Endothelial cell of umbilical vein (primary cell): ENCODE results near the gene OSBPL8. TPM values are rescaled to one million over a fixed set of nuclear protein-coding genes. Genes with fewer than 3 reads are reported as not detected.
A peak's percentile ranks its signal among the peaks of the same experiment; 100 is the strongest.

ENCODE experiments used
- BruUV-seq: library from RNA; stranded (reverse); fragments of 400-500 nt; replicated peaks from 2 replicates; lab custom pipeline; 2021; lab: Mats Ljungman, UMichigan
- CTCF ChIA-PET: fragments of 300-600, 350-600 bp; sonication (Branson Sonifier 250); formaldehyde crosslinking; loops from one replicate; lab custom pipeline; 2021; ENCODE audit warnings: antibody characterized with exemption, inconsistent platforms; lab: Charles Lee
- POLR2A ChIA-PET: fragments of 300-600, 350-600 bp; sonication (Branson Sonifier 250); formaldehyde crosslinking; loops from one replicate; lab custom pipeline; 2021; ENCODE audit warnings: antibody characterized with exemption, inconsistent platforms; lab: Charles Lee
- DNase-seq: peaks from one replicate; pipeline ENCODE4 v3.0.0-alpha.2; 2011; ENCODE audit warnings: low read depth, low spot score
- FAIRE-seq: peaks from 2 replicates; lab custom pipeline; 2011; peaks lifted over from hg19 to GRCh38; lab: Jason Lieb, UNC
- H2AFZ ChIP-seq: 2 replicates; pipeline ENCODE4 v1.6.0; 2012; ENCODE audit warnings: low read depth, low read length, control low read depth, inconsistent platforms
- H3K27ac ChIP-seq: 2 replicates; pipeline ENCODE4 v1.5.1; 2011; ENCODE audit warnings: low read depth, mild to moderate bottlenecking, control low read depth, low read length, moderate library complexity; ENCODE audit not compliant: insufficient read depth
- H3K27me3 ChIP-seq, 2 experiments: 2 replicates each; pipeline versions ENCODE4 v1.6.0 to v1.6.1; 2011; ENCODE audit warnings: low read length in 2 of 2, mixed read lengths in 1 of 2; ENCODE audit not compliant: control insufficient read depth in 2 of 2, insufficient read depth in 2 of 2
- H3K36me3 ChIP-seq, 2 experiments: 2 replicates in 1 of 2; 3 replicates in 1 of 2; pipeline ENCODE4 v1.5.1; 2011; ENCODE audit warnings: low read length in 2 of 2, mild to moderate bottlenecking in 1 of 2, moderate library complexity in 1 of 2; ENCODE audit not compliant: control insufficient read depth in 2 of 2, insufficient read depth in 2 of 2; ENCODE audit errors: extremely low read depth in 1 of 2
- H3K4me1 ChIP-seq: 3 replicates; pipeline ENCODE4 v1.5.1; 2011; ENCODE audit warnings: mild to moderate bottlenecking, low read length; ENCODE audit not compliant: control insufficient read depth, insufficient read depth; ENCODE audit errors: extremely low read depth
- H3K4me2 ChIP-seq: 2 replicates; pipeline ENCODE4 v1.6.1; 2011; ENCODE audit warnings: low read length, control low read depth, mixed read lengths; ENCODE audit not compliant: insufficient read depth
- H3K4me3 ChIP-seq, 3 experiments: fragments of 200-600 bp in 1 of 3; sonication (generic), shearing (Covaris generic) in 1 of 3; replicated peaks in 1 of 3; 2 replicates each; pipeline ENCODE4 v1.5.1; 2011 to 2016; ENCODE audit warnings: control low read depth in 3 of 3, low read length in 3 of 3, mild to moderate bottlenecking in 2 of 3, inconsistent platforms in 1 of 3, low read depth in 1 of 3, moderate library complexity in 1 of 3; ENCODE audit not compliant: insufficient read depth in 1 of 3
- H3K79me2 ChIP-seq: 2 replicates; pipeline ENCODE4 v1.6.0; 2012; ENCODE audit warnings: low read length, inconsistent platforms; ENCODE audit not compliant: control insufficient read depth, insufficient read depth
- H3K9ac ChIP-seq: replicated peaks from 2 replicates; pipeline ENCODE3; 2011; ENCODE audit warnings: low read length, control low read depth; ENCODE audit not compliant: insufficient read depth; ENCODE audit errors: extremely low read depth
- H3K9me1 ChIP-seq: replicated peaks from 3 replicates; pipeline ENCODE4 v1.6.0; 2011; ENCODE audit warnings: mild to moderate bottlenecking, low read length; ENCODE audit not compliant: control insufficient read depth, insufficient read depth; ENCODE audit errors: extremely low read depth
- H3K9me3 ChIP-seq: replicated peaks from 2 replicates; pipeline ENCODE4 v1.5.1; 2012; ENCODE audit warnings: low read length, inconsistent platforms; ENCODE audit not compliant: control insufficient read depth, insufficient read depth
- H4K20me1 ChIP-seq: replicated peaks from 2 replicates; pipeline ENCODE3; 2011; ENCODE audit warnings: mild to moderate bottlenecking, low read length; ENCODE audit not compliant: control insufficient read depth, insufficient read depth; ENCODE audit errors: extremely low read depth
- CTCF ChIP-seq, 2 donors: IDR thresholded peaks; 1 replicate in 1 of 2; 2 replicates in 1 of 2; pipeline ENCODE4 v1.5.1; 2011; ENCODE audit warnings: low read length in 2 of 2, mild to moderate bottlenecking in 2 of 2, moderate library complexity in 2 of 2, control low read depth in 1 of 2, inconsistent platforms in 1 of 2, low read depth in 1 of 2; ENCODE audit not compliant: insufficient read depth in 1 of 2; ENCODE audit errors: extremely low read depth in 1 of 2
- EZH2 ChIP-seq: IDR thresholded peaks from 2 replicates; pipeline ENCODE4 v1.6.1; 2012; ENCODE audit warnings: borderline replicate concordance, low read depth, mild to moderate bottlenecking, moderate library complexity, low read length, inconsistent platforms; ENCODE audit not compliant: severe bottlenecking
- FOS ChIP-seq: IDR thresholded peaks from 2 replicates; pipeline ENCODE4 v1.6.1; 2011; ENCODE audit warnings: mild to moderate bottlenecking, low read length, moderate library complexity, borderline replicate concordance; ENCODE audit not compliant: insufficient read depth
- GATA2 ChIP-seq: IDR thresholded peaks from 2 replicates; pipeline ENCODE4 v1.7.0; 2011; ENCODE audit warnings: low read depth, mild to moderate bottlenecking, moderate library complexity, mixed read lengths, low read length; ENCODE audit not compliant: insufficient read length, insufficient read depth
- JUN ChIP-seq: IDR thresholded peaks from 2 replicates; pipeline ENCODE4 v1.6.1; 2011; ENCODE audit warnings: borderline replicate concordance, low read depth; ENCODE audit not compliant: insufficient read length, insufficient read depth
- MYC ChIP-seq: IDR thresholded peaks from one replicate; pipeline ENCODE4 v1.6.1; 2011; ENCODE audit warnings: mild to moderate bottlenecking, low read depth, low read length
- POLR2A ChIP-seq: IDR thresholded peaks from 2 replicates; pipeline ENCODE4 v1.6.1; 2012; ENCODE audit warnings: low read depth, mild to moderate bottlenecking, control low read depth, low read length
- POLR2AphosphoS5 ChIP-seq: IDR thresholded peaks from 2 replicates; pipeline ENCODE4 v1.6.1; 2012; ENCODE audit warnings: low read depth, mild to moderate bottlenecking, control low read depth, low read length, moderate library complexity; ENCODE audit not compliant: insufficient read depth
- dilution Hi-C: fragments of 300-500 bp; cut with MboI; formaldehyde crosslinking; loops from one replicate; pipeline ENCODE4 v1.15.0; 2019; ENCODE audit warnings: low sequenced_read_pairs; ENCODE audit not compliant: extremely low pct_ligation_motif_present
- intact Hi-C: fragments of 100-400 bp; cut with micrococcal nuclease; formaldehyde crosslinking; loops from one replicate; pipeline ENCODE4 v1.10.0; 2022
- polyA plus RNA-seq, 4 experiments: library from polyadenylated mRNA; depleted of rRNA in 3 of 4; stranded (reverse) in 3 of 4; unstranded in 1 of 4; fragments of >200 nt; gene quantifications; 2 replicates each; pipeline versions ENCODE4 v1.2.1 to v1.2.3, GENCODE V29; 2011 to 2012; ENCODE audit warnings: missing spikeins in 1 of 4
- total RNA-seq: library from RNA; stranded (reverse); gene quantifications from 2 replicates; pipeline ENCODE4 v1.2.3, GENCODE V29; 2021
- TF ChIP-seq, protein P1 (sequence below): IDR thresholded peaks from 2 replicates; pipeline ENCODE4 v1.6.1; 2011; ENCODE audit not compliant: insufficient read depth, insufficient read length

OSBPL8 gene
- total and polyA plus RNA-seq, 2 donors (not counting 3 experiments of a cell fraction or from before 2014, with no cell fraction given), result 10.3 to 47.6 TPM

GRCh38 chr12:76457010-76457409, 102.6 kb downstream of the OSBPL8 start:
- Histone ChIP-seq H3K4me3 (no peak overlapping the region), H3K4me1 (peaks cover 6% of the 10 kb centered on the region), H3K9me1 (no peaks in the 10 kb centered on the region), H4K20me1 (no peaks in the 10 kb centered on the region), H3K9ac (no peak overlapping the region), H3K79me2 (no peaks in the 10 kb centered on the region), H3K9me3 (no peaks in the 10 kb centered on the region), H3K36me3 (no peaks in the 10 kb centered on the region), H3K27ac (peak overlapping the region; percentile 11), H3K27me3 (no peaks in the 10 kb centered on the region), H2AFZ (no peak overlapping the region), H3K4me2 (no peak overlapping the region)
- no TSS peak for BruUV-seq
- FAIRE-seq (no peak), DNase-seq (no peak)
- TF ChIP-seq MYC (no peak), POLR2AphosphoS5 (no peak), EZH2 (no peak), FOS (no peak), JUN (no peak), POLR2A (no peak), GATA2 (no peak), CTCF (IDR thresholded peaks at IDR 0.05; ENCODE audit: extremely low read depth in 1 of 2, insufficient read depth in 1 of 2, low read depth in 1 of 2, low read length in 2 of 2) (no peak)
- TF ChIP-seq, protein P1, sequence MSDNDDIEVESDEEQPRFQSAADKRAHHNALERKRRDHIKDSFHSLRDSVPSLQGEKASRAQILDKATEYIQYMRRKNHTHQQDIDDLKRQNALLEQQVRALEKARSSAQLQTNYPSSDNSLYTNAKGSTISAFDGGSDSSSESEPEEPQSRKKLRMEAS, result no peak
- CTCF ChIA-PET, result interaction anchor here (1.0 to 3.1 kb wide), 21 partner anchors 8 to 1123 kb away, joined by 3 to 39 read pairs (median 6); partner anchors contain the start of genes BBS10, GLIPR1L1 and PHLDA1
- intact Hi-C loops (loop anchor here (5.0 to 10.0 kb wide), 6 partner anchors 130 to 1125 kb away; partner anchors contain the start of genes CAPS2 and GLIPR1L1), dilution Hi-C loops (no loop called here)
- POLR2A ChIA-PET, result interaction anchor here (1.1 kb wide), 1 partner anchor 425 kb away, joined by 3 read pairs; the partner anchor contains the start of gene PHLDA1
